Neural cell (in vitro differentiated cells): ENCODE results near the gene MTHFD2. TPM values are rescaled to one million over a fixed set of nuclear protein-coding genes. Genes with fewer than 3 reads are reported as not detected.

Source experiments
- H2AFZ ChIP-seq: fragments of 200-600, 300-800 bp; sonication (generic), shearing (Covaris generic); 2 replicates; pipeline ENCODE4 v1.6.0; 2014; ENCODE audit warnings: low read depth, mild to moderate bottlenecking, antibody characterized with exemption, low read length, moderate library complexity
- H3F3A ChIP-seq: fragments of 200-600 bp; shearing (Covaris generic); 2 replicates; pipeline ENCODE4 v1.6.1; 2016; ENCODE audit warnings: mild to moderate bottlenecking, moderate library complexity, mixed read lengths, antibody characterized with exemption, low read length; ENCODE audit not compliant: insufficient read depth, poor library complexity, severe bottlenecking
- H3K27ac ChIP-seq: fragments of 200-600, 300-800 bp; sonication (generic), shearing (Covaris generic); 2 replicates; pipeline ENCODE4 v1.5.1; 2014; ENCODE audit warnings: mild to moderate bottlenecking, low read length, moderate library complexity
- H3K27me3 ChIP-seq: fragments of 300-800, 200-600 bp; sonication (generic), shearing (Covaris generic); 2 replicates; pipeline ENCODE4 v1.6.0; 2014; ENCODE audit warnings: mild to moderate bottlenecking, low read depth, low read length, moderate library complexity; ENCODE audit not compliant: insufficient read depth
- H3K36me3 ChIP-seq: fragments of 300-800, 200-600 bp; sonication (generic), shearing (Covaris generic); 2 replicates; pipeline ENCODE4 v1.5.1; 2014; ENCODE audit warnings: mild to moderate bottlenecking, antibody characterized with exemption, low read length, moderate library complexity; ENCODE audit not compliant: insufficient read depth
- H3K4me2 ChIP-seq: fragments of 300-800, 200-600 bp; sonication (generic), shearing (Covaris generic); 2 replicates; pipeline ENCODE4 v1.6.0; 2014; ENCODE audit warnings: mild to moderate bottlenecking, low read length
- H3K4me3 ChIP-seq: fragments of 300-800, 200-600 bp; sonication (generic), shearing (Covaris generic); 2 replicates; pipeline ENCODE4 v1.5.1; 2014; ENCODE audit warnings: mild to moderate bottlenecking, low read length, moderate library complexity
- H3K79me2 ChIP-seq: fragments of 200-600 bp; shearing (Covaris generic); replicated peaks from 2 replicates; pipeline ENCODE4 v1.6.0; 2014; ENCODE audit warnings: mild to moderate bottlenecking, low read length, moderate library complexity; ENCODE audit not compliant: insufficient read depth
- H3K9ac ChIP-seq: fragments of 300-800, 200-600 bp; sonication (generic), shearing (Covaris generic); 2 replicates; pipeline ENCODE4 v1.6.1; 2016; ENCODE audit warnings: mild to moderate bottlenecking, low read length, mixed read lengths
- H3K9me2 ChIP-seq: fragments of 200-600 bp; shearing (Covaris generic); 2 replicates; pipeline ENCODE4 v1.6.1; 2016; ENCODE audit warnings: mild to moderate bottlenecking, low read length, mixed read lengths; ENCODE audit not compliant: insufficient read depth
- H3K9me3 ChIP-seq: fragments of 200-600, 300-800 bp; sonication (generic), shearing (Covaris generic); 2 replicates; pipeline ENCODE4 v1.6.1; 2016; ENCODE audit warnings: mild to moderate bottlenecking, mixed run types, low read length, moderate library complexity, mixed read lengths
- H4K20me1 ChIP-seq: fragments of 200-600 bp; shearing (Covaris generic); 2 replicates; pipeline ENCODE4 v1.6.1; 2016; ENCODE audit warnings: mild to moderate bottlenecking, mixed run types; ENCODE audit not compliant: insufficient read depth
- EP300 ChIP-seq: fragments of 450-650 bp; conservative IDR thresholded peaks from 2 replicates; pipeline ENCODE4 v1.6.1; 2014; ENCODE audit warnings: antibody characterized with exemption, mild to moderate bottlenecking, moderate library complexity; ENCODE audit not compliant: poor library complexity, severe bottlenecking
- EZH2 ChIP-seq: fragments of 200-600, 300-800 bp; shearing (Covaris generic), sonication (generic); IDR thresholded peaks from 2 replicates; pipeline ENCODE4 v1.6.1; 2014; ENCODE audit warnings: antibody characterized with exemption, low read length, borderline replicate concordance, mild to moderate bottlenecking; ENCODE audit not compliant: insufficient read depth, poor library complexity, severe bottlenecking
- MXI1 ChIP-seq: fragments of 450-650 bp; conservative IDR thresholded peaks from 2 replicates; pipeline ENCODE4 v1.6.1; 2014; ENCODE audit warnings: antibody characterized with exemption, mild to moderate bottlenecking; ENCODE audit not compliant: poor library complexity, severe bottlenecking
- POLR2AphosphoS5 ChIP-seq: IDR thresholded peaks from 2 replicates; pipeline ENCODE4 v1.6.1; 2012
- RAD21 ChIP-seq: fragments of 450-650 bp; conservative IDR thresholded peaks from 2 replicates; pipeline ENCODE4 v1.6.1; 2014; ENCODE audit warnings: antibody characterized with exemption, mild to moderate bottlenecking, moderate library complexity
- SMC3 ChIP-seq: fragments of 450-650 bp; conservative IDR thresholded peaks from 2 replicates; pipeline ENCODE4 v1.6.1; 2014; ENCODE audit warnings: antibody characterized with exemption, mild to moderate bottlenecking, moderate library complexity; ENCODE audit not compliant: poor library complexity
- TAF1 ChIP-seq: IDR thresholded peaks from 2 replicates; pipeline ENCODE4 v1.6.1; 2012; ENCODE audit warnings: low read depth
- polyA plus RNA-seq: library from polyadenylated mRNA; depleted of rRNA; stranded (reverse); fragments of >200 nt; gene quantifications from 2 replicates; pipeline ENCODE4 v1.2.3, GENCODE V29; 2014
- TF ChIP-seq, protein P1 (sequence below): fragments of 450-650 bp; IDR thresholded peaks from 2 replicates; pipeline ENCODE4 v1.5.1; 2014; ENCODE audit warnings: antibody characterized with exemption, mild to moderate bottlenecking, moderate library complexity; ENCODE audit not compliant: poor library complexity, severe bottlenecking
- TF ChIP-seq, protein P2 (sequence below): IDR thresholded peaks from 2 replicates; pipeline ENCODE4 v1.6.1; 2012; ENCODE audit warnings: borderline replicate concordance

The MTHFD2 gene
- polyA plus RNA-seq, 1 donor from 2014 or later, result 26.3 TPM

DNA sequence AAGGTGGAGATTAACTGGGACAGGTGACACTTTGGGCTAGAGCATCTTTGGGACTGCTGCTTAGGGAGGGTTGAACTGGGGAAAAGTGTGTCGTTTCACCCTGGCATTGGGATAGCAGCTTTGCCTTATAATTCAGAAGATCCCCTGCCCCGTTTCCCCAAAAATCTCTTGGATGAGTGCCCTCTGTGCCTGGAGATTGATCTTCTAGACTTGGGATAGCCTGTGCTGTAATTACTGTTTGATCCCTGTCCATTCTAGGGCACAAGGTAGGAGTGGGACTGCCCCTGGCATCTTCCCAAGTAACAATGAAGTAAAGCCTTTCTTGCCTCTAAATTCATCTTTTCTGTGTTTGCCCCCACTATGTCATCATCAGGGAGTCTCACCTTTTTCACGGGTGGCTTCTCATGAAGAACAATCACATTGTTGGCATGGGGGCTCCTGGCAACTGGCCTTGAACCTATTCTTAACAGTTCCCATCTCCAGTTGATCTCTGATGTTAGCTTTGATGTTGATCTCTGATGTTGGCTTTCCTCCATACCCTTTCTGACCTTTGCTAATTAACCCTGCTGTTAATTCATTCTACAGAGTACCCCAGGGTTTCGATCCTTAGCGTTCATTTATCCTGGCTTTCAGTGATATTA lies 21.6 kb downstream of the MTHFD2 start:
- Histone ChIP-seq H3K4me3 (no peak overlapping the region), H3K9me2 (no peaks in the 10 kb centered on the region), H3K36me3 (no peaks in the 10 kb centered on the region), H3K4me2 (no peak overlapping the region), H4K20me1 (no peaks in the 10 kb centered on the region), H3K27me3 (no peaks in the 10 kb centered on the region), H3K27ac (no peak overlapping the region), H3K9me3 (no peaks in the 10 kb centered on the region), H3K79me2 (no peaks in the 10 kb centered on the region), H3F3A (no peaks in the 10 kb centered on the region), H3K9ac (no peak overlapping the region), H2AFZ (no peak overlapping the region)
- TF ChIP-seq SMC3 (no peak), MXI1 (no peak), TAF1 (no peak), POLR2AphosphoS5 (no peak), EZH2 (no peak), RAD21 (no peak), EP300 (no peak)
- TF ChIP-seq, protein P1, sequence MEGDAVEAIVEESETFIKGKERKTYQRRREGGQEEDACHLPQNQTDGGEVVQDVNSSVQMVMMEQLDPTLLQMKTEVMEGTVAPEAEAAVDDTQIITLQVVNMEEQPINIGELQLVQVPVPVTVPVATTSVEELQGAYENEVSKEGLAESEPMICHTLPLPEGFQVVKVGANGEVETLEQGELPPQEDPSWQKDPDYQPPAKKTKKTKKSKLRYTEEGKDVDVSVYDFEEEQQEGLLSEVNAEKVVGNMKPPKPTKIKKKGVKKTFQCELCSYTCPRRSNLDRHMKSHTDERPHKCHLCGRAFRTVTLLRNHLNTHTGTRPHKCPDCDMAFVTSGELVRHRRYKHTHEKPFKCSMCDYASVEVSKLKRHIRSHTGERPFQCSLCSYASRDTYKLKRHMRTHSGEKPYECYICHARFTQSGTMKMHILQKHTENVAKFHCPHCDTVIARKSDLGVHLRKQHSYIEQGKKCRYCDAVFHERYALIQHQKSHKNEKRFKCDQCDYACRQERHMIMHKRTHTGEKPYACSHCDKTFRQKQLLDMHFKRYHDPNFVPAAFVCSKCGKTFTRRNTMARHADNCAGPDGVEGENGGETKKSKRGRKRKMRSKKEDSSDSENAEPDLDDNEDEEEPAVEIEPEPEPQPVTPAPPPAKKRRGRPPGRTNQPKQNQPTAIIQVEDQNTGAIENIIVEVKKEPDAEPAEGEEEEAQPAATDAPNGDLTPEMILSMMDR, result no peak
- TF ChIP-seq, protein P2, sequence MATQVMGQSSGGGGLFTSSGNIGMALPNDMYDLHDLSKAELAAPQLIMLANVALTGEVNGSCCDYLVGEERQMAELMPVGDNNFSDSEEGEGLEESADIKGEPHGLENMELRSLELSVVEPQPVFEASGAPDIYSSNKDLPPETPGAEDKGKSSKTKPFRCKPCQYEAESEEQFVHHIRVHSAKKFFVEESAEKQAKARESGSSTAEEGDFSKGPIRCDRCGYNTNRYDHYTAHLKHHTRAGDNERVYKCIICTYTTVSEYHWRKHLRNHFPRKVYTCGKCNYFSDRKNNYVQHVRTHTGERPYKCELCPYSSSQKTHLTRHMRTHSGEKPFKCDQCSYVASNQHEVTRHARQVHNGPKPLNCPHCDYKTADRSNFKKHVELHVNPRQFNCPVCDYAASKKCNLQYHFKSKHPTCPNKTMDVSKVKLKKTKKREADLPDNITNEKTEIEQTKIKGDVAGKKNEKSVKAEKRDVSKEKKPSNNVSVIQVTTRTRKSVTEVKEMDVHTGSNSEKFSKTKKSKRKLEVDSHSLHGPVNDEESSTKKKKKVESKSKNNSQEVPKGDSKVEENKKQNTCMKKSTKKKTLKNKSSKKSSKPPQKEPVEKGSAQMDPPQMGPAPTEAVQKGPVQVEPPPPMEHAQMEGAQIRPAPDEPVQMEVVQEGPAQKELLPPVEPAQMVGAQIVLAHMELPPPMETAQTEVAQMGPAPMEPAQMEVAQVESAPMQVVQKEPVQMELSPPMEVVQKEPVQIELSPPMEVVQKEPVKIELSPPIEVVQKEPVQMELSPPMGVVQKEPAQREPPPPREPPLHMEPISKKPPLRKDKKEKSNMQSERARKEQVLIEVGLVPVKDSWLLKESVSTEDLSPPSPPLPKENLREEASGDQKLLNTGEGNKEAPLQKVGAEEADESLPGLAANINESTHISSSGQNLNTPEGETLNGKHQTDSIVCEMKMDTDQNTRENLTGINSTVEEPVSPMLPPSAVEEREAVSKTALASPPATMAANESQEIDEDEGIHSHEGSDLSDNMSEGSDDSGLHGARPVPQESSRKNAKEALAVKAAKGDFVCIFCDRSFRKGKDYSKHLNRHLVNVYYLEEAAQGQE, result no peak

DNA sequence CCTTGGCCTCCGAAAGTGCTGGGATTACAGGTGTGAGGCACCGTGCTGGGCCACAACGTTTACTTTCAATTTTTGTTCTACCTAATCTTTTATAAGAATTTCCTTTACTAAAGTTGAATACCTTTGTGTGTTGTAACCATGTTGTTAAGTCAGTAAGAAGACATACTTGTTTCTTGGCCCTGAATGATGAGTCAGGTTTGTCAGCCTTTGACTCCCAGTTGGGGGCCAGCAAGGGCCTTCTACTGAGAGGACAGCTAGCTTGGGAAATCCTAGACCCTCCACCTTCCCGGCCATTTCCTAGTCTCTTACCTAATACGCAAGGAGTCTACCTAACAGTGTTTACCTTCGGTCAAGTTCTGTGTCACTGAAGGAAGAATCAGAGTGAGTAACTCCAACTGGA lies 22.7 kb downstream of the MTHFD2 start:
- Histone ChIP-seq H3K27ac (no peak overlapping the region), H3K9me3 (no peaks in the 10 kb centered on the region), H4K20me1 (no peaks in the 10 kb centered on the region), H3K27me3 (no peaks in the 10 kb centered on the region), H3K4me2 (no peak overlapping the region), H3K9me2 (no peaks in the 10 kb centered on the region), H3K9ac (no peak overlapping the region), H3K36me3 (no peaks in the 10 kb centered on the region), H3K79me2 (no peaks in the 10 kb centered on the region), H3K4me3 (no peak overlapping the region), H2AFZ (no peak overlapping the region), H3F3A (no peaks in the 10 kb centered on the region)
- TF ChIP-seq SMC3, result no peak
- TF ChIP-seq, protein P2, result no peak
- TF ChIP-seq, protein P1, result no peak
- TF ChIP-seq MXI1, result no peak
- TF ChIP-seq POLR2AphosphoS5, result no peak
- no peak for TF ChIP-seq EZH2
- no peak for TF ChIP-seq TAF1
- TF ChIP-seq EP300, result no peak
- no peak for TF ChIP-seq RAD21
